ENCODE data around the gene APOF. TPM values are rescaled to one million over a fixed set of nuclear protein-coding genes. Genes with fewer than 3 reads are reported as not detected.

Gene APOF, protein sequence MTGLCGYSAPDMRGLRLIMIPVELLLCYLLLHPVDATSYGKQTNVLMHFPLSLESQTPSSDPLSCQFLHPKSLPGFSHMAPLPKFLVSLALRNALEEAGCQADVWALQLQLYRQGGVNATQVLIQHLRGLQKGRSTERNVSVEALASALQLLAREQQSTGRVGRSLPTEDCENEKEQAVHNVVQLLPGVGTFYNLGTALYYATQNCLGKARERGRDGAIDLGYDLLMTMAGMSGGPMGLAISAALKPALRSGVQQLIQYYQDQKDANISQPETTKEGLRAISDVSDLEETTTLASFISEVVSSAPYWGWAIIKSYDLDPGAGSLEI
- total RNA-seq (2022; extraction: Qiagen RNA extraction; ENCODE audit: low read depth), result not detected in 5 replicates

DNA sequence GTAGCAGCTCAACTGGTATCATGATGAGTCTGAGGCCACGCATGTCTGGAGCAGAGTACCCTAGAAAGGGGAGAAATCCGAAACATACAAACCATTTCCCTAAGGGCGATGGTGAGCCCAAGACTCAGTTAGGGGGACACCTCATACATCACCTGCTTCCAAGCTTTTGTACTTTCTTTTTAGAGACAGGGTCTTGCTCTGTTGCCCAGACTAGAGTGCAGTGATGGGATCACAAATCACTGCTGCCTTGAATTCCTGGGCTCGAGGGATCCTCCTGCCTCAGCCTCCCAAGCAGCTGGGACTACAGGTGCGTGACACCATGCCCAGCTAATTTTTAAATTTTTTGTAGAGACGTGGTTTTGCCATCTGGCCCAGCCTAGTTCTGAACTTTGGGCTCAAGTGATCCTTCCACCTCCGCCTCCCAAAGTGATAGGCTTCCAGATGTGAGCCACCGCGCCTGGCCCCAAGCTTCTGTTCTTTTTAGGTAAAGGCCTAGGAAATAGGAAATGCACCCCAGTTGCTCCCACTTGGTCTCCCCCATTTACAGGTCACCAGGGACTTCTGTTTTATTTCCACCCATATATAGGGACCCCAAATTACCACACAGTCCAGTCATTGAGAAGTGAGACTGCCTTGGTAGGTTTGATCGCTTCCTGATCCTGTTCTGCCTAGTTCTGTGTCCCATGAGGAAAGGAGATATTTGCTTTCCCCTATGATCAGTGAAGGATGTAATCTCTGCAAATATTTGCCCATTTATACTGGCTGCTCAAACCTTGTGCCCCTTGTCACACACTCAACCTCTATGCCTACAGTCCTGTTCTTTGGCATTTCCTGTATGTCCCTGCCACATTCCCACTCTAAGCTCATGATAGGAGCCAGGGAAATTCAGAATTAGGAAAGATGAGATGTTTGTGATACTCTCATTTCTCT lies at the start of gene APOF:
Gene APOF, minus strand, starts transcription at position 728 of the 930 bp plus-strand sequence. Its CDS starts 112 bp downstream, at position 616.

DNA sequence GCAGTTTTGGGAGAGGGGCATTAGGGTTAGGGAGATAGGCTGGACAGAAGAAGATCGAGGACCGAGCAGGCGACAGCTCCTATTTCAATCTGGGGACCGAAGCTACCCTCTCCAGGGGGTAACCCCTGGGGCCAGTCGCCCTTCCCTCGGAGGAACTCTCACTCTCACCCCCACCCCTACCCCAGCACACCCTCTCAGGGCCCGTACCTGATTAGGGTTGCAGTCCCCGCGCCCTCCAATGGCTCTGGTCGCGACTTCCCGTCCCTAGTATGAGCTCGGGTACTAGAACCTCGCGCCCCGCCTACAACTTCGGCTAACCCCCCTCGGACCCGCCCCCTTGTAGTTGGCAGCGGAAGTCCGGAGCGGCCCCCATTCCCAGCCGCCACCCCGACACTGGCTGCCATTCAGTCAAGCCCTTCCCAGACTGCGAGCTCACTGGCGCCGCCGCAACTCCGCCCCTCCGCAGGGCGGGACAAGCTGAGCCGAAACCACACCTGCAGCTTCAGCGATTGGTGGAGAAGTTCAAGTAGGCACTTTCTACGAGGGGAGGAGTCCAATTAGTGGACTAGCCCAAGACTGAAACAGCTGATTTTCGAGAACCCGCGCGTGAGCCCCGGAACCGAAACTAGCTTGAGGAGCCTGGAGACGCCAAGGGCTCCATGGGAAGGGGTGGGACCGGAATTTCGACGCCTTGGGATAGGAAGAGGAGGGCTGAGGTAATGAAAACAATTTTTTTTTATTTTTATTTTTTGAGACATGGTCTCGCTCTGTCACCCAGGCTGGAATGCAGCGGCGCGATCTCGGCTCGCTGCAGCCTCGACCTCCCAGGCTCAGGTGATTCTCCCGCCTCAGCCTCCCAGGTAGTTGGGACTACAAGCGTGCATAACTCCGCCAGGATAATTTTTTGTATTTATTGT lies 2.5 kb downstream of the APOF start, which contains the start of gene STAT2:
Gene STAT2, minus strand, starts transcription at position 257 of the 917 bp plus-strand sequence. CDS start 3,536 bp downstream, outside the sequence.

GRCh38 chr12:56338308-56339157 lies 24.1 kb downstream of the APOF start, which contains the start of gene IL23A:
TSS of gene IL23A (plus strand) at chr12:56338884. CDS start at chr12:56339045, 161 bp downstream.

GRCh38 chr12:56333679-56334489 lies 28.8 kb downstream of the APOF start, which contains the start of gene PAN2:
TSS of gene PAN2 (minus strand) at chr12:56334000. CDS start at chr12:56333094, 906 bp downstream.

DNA sequence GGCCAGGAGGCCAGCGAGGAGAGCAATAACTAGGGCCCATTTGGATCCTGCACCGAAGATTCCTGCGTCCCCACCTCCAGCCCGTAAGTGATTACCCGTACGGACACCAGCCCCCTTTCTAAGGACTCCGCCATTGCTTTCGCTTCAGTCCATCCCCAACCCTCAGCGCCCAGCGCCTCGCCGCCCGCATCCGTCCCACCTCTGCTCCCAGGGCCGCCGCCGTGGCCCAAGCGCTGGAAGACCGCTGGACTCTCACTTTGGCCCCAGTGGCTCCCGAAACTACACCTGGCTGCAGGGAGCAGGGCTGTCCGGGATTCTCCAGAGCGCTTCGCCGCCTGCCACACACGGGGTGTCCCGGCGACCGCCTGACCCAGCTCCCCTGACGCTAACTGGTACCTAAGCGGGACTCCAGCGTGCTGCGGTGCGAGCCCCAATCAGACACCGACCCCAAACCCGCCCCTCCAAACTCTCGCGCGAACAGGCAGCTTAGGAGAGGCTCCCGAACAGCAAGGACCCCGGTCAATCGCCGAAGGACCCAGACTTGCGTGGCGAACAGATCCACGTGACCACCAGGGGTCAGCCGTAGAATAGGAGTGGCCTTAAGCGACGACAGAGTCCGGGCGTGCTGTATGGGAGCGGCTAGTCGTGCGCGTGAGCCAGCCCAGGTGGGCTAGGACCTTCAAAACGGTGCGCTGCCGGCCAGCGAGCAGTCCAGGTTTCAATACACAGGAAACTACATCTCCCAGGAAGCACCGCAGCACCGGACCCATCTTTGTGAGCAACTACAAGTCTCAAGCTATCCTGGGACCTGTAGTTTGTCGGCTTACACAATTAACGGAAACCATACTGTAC lies 46.8 kb downstream of the APOF start, which contains the start of gene CNPY2:
Gene CNPY2, minus strand, starts transcription at position 367 of the 852 bp plus-strand sequence. CDS start 771 bp downstream, outside the sequence.

Other genes starting within 250 kb of the APOF start
- 5,266 to 6,618 TPM (median 5,546 TPM) in 5 replicates for gene RPL41, start 246.2 kb downstream of the APOF start, total RNA-seq (2022; extraction: Qiagen RNA extraction; ENCODE audit: low read depth)
- 2.4 to 3.7 TPM (median 2.8 TPM) in 5 replicates for gene ZC3H10, start 244.6 kb downstream of the APOF start, total RNA-seq (2022; extraction: Qiagen RNA extraction; ENCODE audit: low read depth)
- gene ESYT1, start 234.6 kb downstream of the APOF start, total RNA-seq (2022; extraction: Qiagen RNA extraction; ENCODE audit: low read depth), result 59.0 to 74.9 TPM (median 65.7 TPM) in 5 replicates
- gene MYL6B, start 210.3 kb downstream of the APOF start, total RNA-seq (2022; extraction: Qiagen RNA extraction; ENCODE audit: low read depth), result 71.8 to 84.7 TPM (median 75.8 TPM) in 5 replicates
- 2,092 to 2,946 TPM (median 2,208 TPM) in 5 replicates for gene MYL6, start 204.5 kb downstream of the APOF start, total RNA-seq (2022; extraction: Qiagen RNA extraction; ENCODE audit: low read depth)
- 30.7 to 37.5 TPM (median 36.2 TPM) in 5 replicates for gene SMARCC2, start 173.4 kb downstream of the APOF start, total RNA-seq (2022; extraction: Qiagen RNA extraction; ENCODE audit: low read depth)
- gene RNF41, start 140.9 kb downstream of the APOF start, total RNA-seq (2022; extraction: Qiagen RNA extraction; ENCODE audit: low read depth), result 20.2 to 25.5 TPM (median 24.6 TPM) in 5 replicates
- 58.0 to 66.9 TPM (median 62.4 TPM) in 5 replicates for gene NABP2, start 138.5 kb downstream of the APOF start, total RNA-seq (2022; extraction: Qiagen RNA extraction; ENCODE audit: low read depth)
- not detected in 5 replicates for gene SLC39A5, start 132.8 kb downstream of the APOF start, total RNA-seq (2022; extraction: Qiagen RNA extraction; ENCODE audit: low read depth)
- 36.4 to 49.1 TPM (median 44.3 TPM) in 5 replicates for gene ANKRD52, start 104.5 kb downstream of the APOF start, total RNA-seq (2022; extraction: Qiagen RNA extraction; ENCODE audit: low read depth)
- 16.4 to 20.6 TPM (median 19.3 TPM) in 5 replicates for gene COQ10A, start 95.9 kb downstream of the APOF start, total RNA-seq (2022; extraction: Qiagen RNA extraction; ENCODE audit: low read depth)
- 152 to 175 TPM (median 157 TPM) in 5 replicates for gene CS, start 62.5 kb downstream of the APOF start, total RNA-seq (2022; extraction: Qiagen RNA extraction; ENCODE audit: low read depth)
- 117 to 168 TPM (median 137 TPM) in 5 replicates for gene CNPY2, start 46.9 kb downstream of the APOF start, total RNA-seq (2022; extraction: Qiagen RNA extraction; ENCODE audit: low read depth)
- gene PAN2, start 28.9 kb downstream of the APOF start, total RNA-seq (2022; extraction: Qiagen RNA extraction; ENCODE audit: low read depth), result 11.9 to 16.2 TPM (median 14.3 TPM) in 5 replicates
- 0.42 to 0.74 TPM (median 0.59 TPM) in 5 replicates for gene IL23A, start 24.0 kb downstream of the APOF start, total RNA-seq (2022; extraction: Qiagen RNA extraction; ENCODE audit: low read depth)
- gene STAT2, start 2.8 kb downstream of the APOF start, total RNA-seq (2022; extraction: Qiagen RNA extraction; ENCODE audit: low read depth), result 10.6 to 11.7 TPM (median 11.3 TPM) in 5 replicates
- 33.4 to 39.1 TPM (median 36.7 TPM) in 5 replicates for gene TIMELESS, start 86.6 kb upstream of the APOF start, total RNA-seq (2022; extraction: Qiagen RNA extraction; ENCODE audit: low read depth)
- not detected in 5 replicates for gene MIP, start 91.8 kb upstream of the APOF start, total RNA-seq (2022; extraction: Qiagen RNA extraction; ENCODE audit: low read depth)
- gene SPRYD4, start 105.7 kb upstream of the APOF start, total RNA-seq (2022; extraction: Qiagen RNA extraction; ENCODE audit: low read depth), result 1.6 to 2.1 TPM (median 1.9 TPM) in 5 replicates
- 0.09 to 0.76 TPM (median 0.16 TPM) in 5 replicates for gene GLS2, start 125.3 kb upstream of the APOF start, total RNA-seq (2022; extraction: Qiagen RNA extraction; ENCODE audit: low read depth)
- 10.4 to 14.5 TPM (median 13.6 TPM) in 5 replicates for gene RBMS2, start 159.0 kb upstream of the APOF start, total RNA-seq (2022; extraction: Qiagen RNA extraction; ENCODE audit: low read depth)

Data from A549 treated with RU486 at 1 μM for 4 hours (cell line).